Measurements from ENCODE around the gene HOXD12.
A peak's percentile ranks its signal among the peaks of the same experiment; 100 is the strongest.

Gene HOXD12

DNA sequence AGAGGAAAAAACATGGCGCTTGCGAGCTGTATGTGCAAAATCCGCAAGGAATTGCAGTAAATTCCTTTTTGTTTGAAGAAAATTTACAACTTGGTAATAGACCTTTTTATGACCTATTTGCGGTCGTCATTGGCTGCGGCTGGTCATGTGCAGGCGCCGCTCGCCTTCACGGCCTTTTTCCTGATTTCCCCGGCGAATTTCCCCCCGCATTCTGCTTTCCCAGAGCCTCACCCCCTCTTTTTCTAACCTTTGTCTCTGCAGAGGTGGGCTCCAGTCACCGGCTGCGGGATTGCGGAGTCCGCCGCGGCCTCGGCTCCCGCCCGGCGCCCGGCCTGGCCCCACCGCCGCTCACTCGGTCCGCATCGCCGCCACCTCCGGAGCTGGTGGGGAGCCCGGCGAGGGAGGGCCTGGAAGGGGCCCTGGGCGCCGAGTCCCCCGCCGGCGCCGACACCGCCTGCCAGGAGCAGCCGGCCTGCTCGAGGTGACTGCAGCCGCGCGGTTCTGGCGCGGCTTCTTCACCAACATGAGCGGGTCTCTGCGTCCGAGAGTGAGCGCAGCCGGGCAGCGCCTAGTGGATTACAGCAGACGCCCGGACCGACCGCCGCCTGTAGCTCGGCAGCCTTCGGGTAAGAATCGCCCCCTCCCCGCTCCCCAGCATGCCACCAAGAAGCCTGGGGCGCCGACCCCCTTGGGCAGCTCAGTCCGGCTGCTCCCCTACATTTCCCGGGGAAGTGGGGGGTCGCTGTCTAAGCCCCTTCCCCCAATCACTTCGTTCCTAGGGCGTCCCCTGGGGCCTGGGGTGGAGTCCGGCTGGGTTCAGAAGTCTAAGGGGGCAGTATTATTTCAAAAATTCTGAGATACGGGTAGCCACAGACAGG lies 37.0 kb downstream of the HOXD12 start:
- DNase-seq = no peak

DNA sequence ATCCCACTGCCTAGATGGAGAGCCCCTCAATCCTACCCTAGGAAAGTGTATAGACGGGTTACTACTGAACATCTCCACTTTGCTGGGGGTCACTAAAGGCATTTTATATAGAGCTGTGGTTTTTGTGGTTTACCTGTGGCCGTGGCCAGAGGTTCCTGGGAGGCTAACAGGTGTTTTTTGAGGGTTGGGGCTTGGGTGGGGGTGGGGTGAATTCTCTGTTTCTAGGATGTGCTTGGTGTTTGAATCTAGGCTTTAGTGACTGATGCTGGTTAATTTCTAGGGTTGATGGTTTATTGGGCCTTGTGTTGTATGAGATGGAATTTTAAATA lies 37.6 kb downstream of the HOXD12 start:
- no peak for DNase-seq

GRCh38 chr2:176137906-176138305 lies 38.3 kb downstream of the HOXD12 start:
- no peak for DNase-seq

DNA sequence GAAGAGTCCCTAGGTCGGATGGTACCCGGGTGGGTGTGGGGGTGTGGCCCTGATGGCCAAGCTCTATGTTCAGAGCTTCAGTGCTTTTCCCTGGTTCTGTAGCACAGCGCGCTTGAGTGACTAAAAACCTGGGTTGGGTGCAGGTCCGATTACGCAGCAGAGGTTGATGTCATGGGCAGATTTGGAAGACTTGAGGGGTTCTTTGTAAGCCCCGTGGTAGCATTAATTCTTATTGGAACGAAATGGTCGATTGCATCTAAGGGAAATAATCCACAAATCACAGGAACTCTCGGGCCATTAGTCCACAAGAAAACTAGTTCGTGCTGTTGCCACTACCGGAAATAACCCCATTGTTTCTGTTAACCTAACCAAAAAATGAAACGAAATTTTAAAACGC lies 38.9 kb downstream of the HOXD12 start:
- DNase-seq = no peak

GRCh38 chr2:176138923-176139660 lies 39.5 kb downstream of the HOXD12 start:
- DNase-seq = no peak

DNA sequence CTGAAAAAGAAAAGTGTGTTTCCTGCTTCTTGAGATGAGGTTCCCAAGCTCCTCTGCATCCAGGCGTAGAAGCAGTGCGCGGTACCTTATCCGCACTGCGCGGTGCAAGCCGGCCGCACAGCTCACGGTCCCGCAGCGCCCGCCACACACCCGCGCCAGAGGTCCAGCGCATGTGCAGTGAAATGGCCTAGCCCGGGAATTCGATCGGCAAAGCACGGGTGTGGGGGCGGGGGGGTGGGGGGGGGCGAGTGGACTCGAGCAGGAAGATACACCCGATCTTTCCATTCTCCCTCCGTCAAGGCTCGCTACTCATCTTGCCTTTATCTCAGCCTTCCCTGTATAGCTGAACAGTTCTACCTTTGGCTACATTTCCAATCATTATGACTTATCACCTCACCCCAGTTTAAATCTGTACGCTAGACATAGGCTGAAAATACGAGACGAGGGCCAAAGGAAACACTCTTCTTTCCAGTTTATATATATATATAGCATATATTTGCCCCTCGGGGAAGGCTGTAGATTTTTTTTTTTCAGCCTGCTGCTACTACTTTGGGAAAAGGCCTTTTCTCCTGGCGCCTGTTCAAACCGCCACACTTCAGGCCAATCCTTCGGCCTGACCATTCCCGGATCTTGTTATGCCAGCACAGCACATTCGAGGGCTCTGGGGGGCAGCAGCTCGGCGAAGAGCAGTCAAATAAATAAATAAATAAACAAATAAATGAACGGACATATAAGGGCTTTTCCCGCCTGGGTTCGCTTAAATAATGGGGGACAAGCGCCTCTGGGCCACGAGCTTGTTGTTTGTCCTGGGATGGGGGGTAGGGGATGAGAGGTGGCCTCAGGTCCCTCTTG lies 40.3 kb downstream of the HOXD12 start:
- DNase-seq = no peak

DNA sequence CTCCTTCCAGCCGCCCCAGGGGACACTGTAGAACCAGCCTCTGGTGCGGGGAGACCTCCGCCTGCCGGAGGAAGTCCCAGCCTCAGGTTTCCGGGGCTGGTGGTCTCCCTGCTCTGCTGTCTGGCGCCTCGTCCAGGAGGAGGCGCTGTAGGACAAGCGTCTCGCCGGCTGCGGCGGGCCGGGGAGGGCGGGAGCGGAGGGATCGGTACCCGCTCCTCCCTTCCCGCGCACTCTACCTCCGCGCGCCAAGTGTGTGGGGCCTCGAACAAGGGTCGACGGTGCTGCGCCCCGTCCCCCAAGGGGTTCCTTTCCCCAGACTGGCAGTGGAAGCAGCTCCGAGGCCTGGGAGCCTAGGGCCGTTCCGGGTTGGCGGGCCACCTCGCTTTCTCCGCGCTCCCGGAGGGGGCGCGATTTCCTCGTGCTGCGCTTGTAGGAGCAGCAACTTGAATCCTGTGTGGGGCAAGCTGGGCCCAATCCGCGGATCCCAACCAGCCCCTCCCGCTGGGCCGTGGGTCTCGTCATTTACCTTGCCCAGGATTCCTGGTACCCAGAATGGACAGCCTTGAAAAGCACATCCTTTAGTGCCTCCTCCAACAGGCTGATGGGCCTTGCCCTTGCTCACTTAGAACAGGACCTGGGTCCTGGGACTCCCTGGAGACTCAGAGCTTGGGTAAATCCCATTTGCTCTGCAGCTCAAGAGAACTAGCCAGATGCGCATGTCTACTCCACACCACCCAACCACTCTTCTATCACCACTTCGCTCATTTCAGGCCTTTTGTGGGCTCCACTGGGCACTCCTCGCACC lies 41.1 kb downstream of the HOXD12 start:
- peak; percentile 50 for DNase-seq

- DNase-seq = no peak
These were observed 42.7 kb downstream of the HOXD12 start for GRCh38 chr2:176142281-176142680.

- DNase-seq = no peak
These were observed 45.7 kb downstream of the HOXD12 start for GRCh38 chr2:176145085-176145969.

DNA sequence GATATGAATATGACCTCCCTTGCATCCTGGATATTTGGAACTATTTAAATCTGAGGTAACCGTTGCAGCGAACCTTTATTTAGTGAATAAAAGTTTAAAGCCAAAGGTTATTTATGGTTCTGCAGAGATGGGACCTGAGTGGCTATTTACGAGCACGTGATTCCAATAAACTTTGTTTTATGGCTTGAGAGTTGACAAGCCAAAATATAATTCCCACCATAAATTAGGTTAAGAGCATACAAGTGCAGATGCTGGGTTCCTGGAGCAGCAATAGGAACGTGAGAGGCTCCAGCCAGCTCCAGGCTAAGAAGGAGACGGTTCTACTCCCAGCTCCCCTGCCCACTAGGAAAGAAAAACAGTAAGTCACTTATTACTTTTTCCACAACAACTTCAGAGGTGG lies 46.5 kb downstream of the HOXD12 start:
- DNase-seq = no peak

- DNase-seq = no peak
These were observed 47.0 kb downstream of the HOXD12 start for GRCh38 chr2:176146645-176147044.

DNA sequence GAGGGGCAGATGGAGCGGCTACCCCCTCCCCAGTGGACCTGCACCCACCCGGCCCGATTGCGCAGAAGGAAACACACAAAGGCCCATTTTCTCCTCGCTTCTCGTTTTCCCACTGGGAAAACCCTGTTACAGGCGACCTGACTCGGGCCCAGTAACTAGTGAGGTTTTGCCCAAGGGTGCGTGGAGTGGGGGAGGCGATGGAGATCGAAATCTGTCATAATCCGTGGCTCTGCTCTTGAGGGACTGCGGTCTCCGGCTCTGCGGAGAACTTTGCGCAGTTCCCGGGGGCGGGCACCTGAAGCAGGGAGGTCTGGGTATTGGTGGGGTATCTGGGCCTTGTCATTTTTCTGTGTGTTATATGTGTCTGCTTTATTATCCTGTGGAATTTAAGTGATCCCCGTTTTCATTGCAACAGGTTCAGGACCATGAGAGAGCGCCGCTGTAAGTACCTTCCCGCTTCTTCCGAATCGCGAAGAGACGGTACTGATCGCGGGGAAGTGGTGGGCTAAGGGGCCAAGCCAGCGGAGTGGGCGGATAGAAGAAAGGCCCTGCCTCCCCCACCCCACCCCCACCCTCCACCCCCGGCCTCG lies 47.7 kb downstream of the HOXD12 start:
- DNase-seq = no peak

DNA sequence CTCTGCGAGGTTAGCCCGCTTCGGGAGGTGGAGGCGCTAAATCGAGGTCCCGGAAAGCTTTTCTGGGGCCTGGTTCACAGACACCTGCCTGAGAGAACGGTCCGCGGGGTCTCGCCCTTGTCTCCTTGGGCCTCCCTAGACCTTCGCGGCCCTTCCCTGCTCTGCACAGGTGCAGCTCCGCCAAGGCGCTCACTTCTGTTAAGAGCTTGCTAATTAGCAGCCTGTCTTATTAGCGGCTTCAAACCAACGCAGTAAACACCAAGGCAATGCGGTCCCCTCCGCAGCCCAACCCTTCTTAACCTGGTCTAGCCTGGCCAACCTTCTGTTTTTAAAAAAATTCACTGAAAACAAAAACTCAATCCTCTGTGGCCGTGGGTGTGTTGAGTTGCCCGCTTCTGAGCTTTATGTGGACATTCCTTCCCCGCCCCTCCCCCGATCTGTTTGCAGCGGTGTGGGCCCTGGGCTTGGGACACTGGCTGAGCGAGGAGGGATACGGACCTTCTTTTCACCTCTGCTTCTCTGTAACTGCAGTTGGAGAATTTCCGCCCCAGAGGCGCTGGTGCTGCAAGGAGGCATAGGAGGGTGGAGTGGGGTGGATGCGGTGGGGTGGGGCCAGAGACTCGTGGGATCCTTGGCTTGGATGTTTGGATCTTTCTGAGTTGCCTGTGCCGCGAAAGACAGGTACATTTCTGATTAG lies 48.4 kb downstream of the HOXD12 start:
- no peak for DNase-seq

DNA sequence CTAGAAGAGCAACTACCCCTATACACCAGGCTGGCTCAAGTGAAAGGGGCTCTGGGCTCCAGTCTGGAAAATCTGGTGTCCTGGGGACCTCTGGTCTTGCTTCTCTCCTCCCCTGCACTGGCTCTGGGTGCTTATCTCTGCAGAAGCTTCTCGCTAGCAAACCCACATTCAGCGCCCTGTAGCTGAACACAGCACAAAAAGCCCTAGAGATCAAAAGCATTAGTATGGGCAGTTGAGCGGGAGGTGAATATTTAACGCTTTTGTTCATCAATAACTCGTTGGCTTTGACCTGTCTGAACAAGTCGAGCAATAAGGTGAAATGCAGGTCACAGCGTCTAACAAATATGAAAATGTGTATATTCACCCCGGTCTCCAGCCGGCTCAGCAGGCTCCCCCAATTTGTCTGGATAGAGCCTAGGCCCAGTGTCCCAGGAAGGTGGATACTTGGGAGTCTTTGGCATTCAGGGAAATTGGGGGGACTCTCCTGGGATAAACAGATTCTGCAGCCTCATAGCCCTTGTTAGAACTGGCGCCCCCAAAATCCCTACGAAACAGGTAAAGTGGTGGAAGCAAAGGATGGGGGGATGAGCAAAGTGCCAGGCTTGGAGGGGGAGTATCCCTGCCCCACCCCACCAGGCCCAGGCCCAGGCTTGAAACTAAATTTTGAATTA lies 49.3 kb downstream of the HOXD12 start:
- DNase-seq = no peak

DNA sequence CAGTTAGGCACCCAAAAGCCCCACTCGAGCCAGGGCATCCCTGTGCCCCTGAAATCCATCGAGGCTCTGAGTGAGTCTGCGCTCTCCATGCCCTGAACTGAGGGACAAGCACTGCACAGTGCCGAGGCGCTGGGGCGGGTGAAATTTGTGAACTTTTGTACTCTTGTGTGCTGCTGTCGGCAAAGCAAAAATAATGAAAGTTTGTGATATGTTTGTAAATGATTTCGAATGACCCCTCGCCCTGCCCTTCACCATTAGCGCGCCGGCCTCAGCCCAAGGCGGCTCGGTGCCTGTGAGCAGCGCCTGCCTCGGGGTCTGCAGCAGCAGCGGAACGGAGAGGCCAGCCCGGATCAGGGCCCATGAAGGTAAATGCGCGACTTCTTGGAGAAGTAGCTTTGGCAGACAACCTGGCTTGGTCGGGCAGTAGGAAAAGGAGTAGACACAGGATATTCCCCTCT lies 49.9 kb downstream of the HOXD12 start:
- DNase-seq = no peak

- no peak for DNase-seq
These were observed 50.5 kb downstream of the HOXD12 start for GRCh38 chr2:176149939-176150583.

DNA sequence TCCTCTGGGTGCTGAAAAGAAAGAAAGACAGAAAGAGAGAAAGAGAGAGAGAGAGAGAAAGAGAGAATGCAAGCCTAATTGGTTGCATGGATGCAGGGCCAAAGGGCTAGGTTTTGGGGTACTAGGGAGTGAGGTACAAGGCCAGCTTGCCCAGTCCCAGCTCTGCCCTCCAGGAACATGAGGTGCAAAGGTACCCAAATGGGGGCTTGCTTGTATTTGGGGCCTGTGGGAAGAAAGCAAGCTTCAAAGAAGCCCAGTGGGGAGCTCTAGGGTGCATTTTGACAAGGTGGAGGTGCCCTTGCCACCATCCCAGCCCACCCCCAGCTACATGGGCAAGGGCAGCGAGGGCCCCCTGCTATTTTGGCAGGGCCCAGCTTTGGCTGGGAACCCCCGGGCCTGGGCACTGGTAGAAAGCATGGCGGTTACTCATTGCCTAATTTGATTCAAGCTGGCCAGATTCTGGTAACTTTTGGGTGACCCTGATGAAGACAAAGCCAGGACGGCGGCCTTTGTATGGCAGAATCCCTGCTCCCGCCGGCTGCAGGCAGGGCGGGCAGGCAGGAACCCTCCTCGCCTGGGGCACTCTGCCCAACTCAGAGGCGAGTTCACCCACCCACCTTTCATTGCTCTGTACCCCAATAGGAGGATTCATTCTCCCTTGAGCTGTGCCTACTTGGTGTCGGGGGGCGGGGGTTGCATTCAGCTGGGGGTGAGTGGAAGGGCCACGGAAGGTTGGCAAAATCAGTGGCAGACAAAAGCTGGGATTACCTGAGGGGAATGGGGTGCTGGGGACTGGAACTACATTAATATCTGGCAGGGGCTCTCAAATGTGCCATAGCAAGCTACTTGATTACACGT lies 51.2 kb downstream of the HOXD12 start:
- no peak for DNase-seq
